T1000 (cell line): ENCODE measurements around the gene SNCA.
A peak's percentile ranks its signal among the peaks of the same experiment; 100 is the strongest.

Experiments
- DNase-seq: peaks from one replicate; lab custom pipeline; 2025; ENCODE audit warnings: mixed read lengths; lab: John Stamatoyannopoulos, UW

The SNCA gene

DNA sequence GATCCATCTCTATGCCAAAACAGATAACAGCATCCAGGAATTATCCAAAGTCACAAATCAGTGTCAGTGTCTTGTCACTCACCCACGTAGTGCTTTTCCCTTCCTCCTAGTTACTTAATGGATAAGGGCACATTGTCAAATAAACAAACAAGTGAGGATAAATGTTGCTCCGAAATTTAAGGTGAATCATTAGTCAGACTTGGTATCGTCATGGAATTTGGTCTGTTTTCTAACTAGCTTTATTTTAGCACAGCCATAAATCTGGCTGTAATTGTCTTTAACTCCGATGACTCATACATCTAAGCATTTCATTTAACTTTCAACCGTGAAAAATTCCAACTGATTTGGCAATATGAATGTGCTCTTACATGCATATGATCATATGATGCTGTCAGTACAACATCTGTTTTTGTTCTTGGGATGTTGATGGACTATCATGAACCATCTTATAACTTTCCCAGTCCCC is 83.3 kb downstream of the SNCA start:
- DNase-seq = peak; percentile 25

DNA sequence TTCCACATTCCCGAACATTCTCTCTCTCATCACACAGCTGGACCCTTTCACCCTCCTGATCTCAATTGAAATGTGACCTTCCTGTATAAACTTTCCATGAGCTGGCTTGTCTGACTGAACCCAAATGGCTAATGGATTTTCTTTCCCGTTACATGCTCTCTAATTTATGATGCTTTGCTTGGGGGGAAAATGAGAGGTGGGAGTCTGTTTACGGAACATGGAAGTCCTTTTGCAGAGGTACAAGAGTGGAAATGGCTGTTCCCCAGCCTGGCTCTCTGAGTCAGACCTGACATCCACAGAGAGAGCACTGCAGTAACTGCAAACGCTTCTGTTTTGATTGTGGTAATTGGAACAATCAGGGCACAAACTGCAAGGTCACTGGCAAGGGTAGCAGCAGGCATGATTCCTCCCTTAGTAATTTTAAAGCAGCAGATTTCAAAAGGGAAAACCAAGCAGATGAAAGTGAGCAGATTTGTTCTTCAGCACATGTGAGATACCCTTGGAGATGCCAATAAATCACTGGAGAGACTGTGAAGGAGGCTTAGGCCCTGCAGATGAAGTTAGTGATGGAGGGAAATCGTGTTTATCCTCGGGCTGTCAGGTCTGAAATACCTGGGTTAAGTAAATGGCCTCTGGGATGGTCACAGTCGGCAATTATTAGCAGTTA is 83.9 kb downstream of the SNCA start:
- DNase-seq = peak; percentile 25

DNA sequence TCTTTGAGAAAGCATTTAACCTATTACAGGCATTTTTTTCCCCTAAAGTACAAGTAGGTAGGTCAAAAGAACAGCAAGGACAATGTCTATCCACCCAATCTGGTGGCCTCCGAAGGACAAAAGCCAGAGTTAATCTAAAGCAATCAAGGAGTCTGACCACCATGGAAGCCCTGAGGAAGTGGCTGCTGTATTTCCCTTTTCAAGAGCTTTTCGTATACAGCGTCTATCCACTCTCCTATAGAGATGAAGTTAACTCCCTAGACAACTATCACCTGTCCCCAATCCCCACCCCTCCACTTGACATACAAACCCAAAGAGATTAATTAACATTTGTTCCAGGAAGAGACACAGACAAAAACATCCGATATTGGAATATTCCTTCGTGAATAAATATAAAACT is 85.5 kb downstream of the SNCA start:
- no peak for DNase-seq

DNA sequence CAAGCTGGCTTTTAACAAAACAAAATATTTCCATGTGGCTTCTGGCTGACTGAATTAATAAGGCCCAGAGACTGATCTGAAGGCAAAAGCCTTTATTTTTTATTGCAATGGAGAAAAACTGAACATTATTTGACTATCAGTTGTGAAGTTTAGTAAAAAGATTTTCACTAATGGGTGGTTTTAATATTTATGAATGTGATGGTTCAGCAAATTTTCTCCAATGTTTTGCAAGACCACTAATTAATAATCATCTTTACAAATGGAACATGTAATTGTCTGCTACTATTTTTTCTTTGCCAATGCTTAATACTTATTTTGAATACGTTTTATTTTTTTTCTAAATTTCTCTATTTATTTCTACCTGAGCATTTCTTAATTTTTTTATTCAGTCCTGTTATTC is 90.6 kb downstream of the SNCA start:
- no peak for DNase-seq

DNA sequence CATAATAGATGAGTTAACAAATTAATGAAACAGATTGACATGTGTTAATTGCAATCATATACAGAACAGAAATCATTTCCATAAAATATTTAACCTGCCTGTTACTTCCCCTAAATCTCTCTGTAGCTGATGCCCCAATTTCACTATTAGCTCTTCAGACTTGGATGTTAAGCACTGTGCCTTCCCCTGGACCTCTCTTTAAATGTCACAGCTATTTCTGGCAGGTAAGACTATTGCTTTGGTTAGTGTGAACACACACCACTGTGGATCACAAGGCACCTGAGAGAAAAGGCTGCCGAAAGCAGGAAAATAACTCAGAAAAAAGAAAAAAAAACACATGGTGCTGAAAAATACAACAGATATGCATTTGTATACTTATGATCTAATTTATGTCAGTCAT is 91.3 kb downstream of the SNCA start:
- DNase-seq = no peak

DNA sequence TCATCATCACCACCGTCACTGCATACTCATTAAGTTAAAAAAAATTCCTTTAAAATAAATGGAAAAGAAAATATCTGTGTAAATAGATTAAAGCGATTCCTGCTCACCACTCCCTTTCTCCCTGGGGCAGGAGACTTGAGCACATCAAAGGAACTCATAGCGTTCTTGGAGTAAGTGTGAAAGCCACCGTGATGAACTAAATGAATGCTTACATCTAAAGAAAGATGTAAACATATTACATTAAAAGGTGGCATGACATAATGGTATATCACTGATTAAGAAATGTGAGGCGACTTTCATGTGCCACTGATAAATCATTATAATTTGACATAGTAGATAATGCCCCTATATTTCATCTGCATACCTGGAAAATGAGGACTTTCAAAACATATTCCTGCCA is 92.0 kb downstream of the SNCA start:
- DNase-seq = no peak

DNA sequence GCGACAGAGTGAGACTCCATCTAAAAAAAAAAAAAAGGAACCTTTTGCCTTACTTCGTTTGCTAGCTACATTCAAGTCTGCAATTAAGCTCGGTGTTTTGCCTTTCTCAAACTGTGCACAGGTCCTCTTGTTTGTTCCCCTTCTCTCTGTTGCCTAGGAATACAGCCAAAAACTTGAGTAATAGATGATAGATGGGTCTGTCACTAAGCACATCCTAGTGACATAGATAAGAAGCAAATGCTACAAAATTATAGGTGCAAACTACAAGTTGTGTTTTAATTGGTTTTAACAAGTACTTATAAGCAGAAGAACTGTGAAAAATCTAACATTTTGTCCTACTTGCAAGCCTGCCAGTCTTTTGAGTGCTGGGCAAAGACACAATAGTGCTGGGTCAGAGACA is 95.2 kb downstream of the SNCA start:
- DNase-seq = no peak

DNA sequence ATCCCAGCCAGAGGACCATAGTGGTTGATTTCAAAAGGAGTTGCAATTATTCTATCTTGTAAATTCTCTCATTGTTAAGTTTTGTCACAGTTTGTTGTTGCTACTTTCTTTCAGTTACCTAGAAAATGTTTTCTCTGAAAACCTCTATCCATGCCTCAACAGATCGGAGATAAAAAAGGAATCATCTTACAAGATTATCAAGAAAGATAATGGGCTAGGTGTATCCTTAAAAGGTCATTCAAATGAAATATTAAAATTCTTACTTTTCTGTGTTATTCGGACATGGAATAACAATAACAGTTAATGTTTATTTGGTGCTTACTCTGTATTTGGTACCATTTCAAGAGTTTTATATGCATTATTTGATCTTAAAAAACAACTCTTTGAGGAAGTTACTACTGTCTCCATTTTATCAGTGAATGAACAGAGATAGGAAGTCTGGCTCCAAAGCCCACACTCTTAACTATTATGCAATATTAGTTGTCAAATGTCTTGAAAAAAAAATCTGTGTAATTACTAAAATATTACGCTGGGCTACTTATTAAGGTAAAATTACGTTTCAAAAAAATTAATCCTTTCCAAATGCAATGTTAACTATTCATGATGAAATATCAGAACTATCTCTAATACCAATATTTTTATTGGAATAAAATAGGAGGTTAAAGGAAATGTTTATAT is 97.5 kb downstream of the SNCA start:
- no peak for DNase-seq

DNA sequence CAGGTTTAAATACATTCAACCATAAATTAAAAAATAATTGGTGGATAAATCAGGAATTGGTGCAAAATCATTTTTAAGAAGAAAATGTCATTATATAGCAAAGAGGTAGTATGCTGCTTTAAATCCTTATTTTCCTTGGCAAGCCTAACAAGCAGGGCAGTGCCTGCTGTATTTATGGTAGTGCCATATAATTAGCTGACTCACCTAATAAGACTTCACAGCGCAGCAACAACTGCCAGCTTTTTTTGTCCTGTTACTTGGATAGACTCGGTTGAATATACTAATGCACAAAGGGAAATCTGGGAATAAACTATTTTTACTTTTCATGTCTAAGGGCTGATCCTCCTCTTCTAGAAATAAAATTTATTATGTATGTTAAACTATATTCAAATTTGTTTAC is 99.1 kb downstream of the SNCA start:
- no peak for DNase-seq

DNA sequence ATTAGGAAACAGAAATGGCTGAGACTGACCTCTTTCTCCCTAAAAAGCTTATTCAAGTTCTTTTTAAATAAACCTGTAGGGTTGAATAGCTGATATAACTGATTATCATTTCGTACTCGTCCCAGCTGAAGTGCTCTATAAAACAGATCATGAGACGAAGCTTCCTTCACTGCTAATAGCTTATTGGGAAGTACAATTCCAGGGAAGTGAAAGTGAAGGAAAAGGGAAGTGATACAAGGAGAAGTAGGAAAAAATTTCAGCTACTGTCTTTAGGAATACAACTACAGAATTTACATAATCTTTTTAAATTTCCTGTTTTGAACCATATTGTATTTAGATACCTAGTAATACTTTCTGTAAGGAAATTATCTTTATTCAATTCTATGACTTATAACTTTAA is 103.0 kb downstream of the SNCA start:
- DNase-seq = no peak

DNA sequence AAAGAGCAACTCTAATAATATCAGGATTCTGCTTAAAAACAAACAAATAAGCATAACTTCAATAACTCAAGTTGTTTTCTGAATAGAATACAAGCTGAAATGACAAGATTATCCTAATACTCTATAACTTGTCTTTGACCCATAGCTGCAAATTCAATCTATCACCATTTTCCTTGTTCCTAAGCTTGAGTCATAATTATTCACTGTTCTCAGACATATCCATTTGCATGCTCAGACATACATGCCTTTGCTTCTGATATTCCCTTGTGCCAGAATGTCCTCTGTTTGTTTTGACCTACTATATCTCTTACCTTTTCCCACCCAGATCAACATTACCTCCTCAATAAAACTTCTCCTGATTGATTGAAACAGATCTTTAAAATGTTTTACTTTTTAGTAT is 109.7 kb downstream of the SNCA start:
- no peak for DNase-seq

DNA sequence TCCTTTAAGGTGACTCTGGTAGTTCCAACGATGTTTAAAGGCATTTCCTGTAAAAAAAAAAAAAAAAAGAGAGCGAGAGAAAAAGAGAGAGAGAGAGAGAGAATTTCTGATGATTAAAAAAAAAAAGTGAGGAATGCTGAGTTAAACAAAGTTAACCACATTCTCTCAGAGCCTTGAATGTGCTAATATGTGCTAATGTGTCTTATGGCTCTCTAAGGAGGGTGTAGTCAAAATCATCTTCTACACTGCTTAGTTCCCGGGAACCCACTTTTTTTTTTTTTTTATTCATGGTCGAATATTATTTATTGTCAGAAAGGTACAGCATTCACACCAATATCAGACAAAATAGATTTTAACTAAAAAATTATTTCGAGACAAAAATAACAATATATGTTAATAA is 111.7 kb downstream of the SNCA start:
- DNase-seq = no peak

DNA sequence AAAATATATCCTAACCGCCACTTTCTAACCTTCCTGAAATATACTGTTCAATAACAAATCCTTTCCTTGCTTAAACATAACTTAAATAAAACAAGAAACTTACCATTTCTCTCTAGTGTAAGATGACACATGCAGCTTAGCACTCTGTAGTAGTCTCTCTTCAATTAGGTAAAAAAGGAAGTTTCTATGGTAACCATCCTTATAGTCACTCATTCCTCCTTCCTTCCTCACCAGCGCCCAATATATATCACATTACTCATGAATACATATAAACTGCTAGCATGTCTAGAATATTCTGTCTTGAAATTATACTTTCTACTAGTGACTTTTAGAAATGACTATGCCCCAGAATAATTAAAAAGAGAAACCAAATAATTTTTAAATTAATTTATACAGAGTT is 112.2 kb downstream of the SNCA start:
- no peak for DNase-seq

DNA sequence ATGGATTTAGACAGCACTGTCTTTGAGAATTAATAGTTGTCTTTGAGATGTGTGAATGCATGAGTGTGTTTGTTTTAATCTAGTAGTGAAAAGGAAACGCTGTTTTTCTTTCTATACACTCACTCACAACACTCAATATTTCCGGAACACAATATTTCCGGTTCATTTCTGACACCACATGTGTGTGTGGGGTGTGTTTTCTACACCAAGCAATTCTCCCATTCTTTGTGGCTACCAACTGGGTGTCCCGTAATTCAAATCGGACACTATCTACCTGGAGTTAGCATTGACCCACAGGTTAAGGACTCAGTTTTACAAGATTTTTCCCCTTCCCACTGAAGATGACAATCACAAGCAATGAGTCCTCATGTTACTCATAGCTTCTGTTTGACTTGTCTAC is 113.9 kb downstream of the SNCA start:
- no peak for DNase-seq

DNA sequence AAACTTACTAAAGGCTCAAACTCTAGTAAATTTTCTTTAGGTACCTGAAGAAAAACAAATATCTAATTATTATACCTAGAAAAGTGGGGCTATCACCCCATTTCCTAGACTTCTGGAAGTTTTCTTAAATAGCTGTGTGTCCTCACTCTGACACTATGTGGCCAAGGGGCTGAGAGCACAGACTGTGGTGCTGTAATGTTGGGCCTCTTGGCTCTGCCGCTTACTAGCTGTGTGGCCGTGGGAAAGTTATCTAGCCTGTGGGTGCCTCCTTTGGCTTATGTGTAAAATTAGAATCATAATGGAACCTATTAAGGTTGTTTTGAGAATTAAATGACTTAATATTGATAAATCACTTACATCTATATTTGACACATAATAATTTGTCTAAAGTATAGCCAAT is 114.4 kb downstream of the SNCA start:
- no peak for DNase-seq

DNA sequence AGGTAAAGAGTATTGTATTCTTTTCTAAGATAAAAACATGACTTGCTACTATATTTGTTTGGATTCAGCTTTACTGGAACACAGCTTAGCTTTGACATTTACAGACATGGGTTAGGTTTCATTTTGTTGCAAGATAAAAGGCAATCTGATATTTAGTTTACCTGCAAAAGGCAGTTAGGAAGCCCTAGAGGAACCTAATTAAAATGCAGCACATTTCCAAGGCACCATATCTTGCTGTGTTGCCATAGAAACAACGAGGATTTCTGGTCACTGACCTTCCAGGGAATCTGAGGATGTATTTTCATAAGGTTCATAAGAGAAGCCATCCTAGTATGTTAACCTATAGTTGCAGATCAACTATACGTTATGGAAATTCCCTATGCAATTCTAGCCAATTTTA is 116.0 kb downstream of the SNCA start:
- no peak for DNase-seq

DNA sequence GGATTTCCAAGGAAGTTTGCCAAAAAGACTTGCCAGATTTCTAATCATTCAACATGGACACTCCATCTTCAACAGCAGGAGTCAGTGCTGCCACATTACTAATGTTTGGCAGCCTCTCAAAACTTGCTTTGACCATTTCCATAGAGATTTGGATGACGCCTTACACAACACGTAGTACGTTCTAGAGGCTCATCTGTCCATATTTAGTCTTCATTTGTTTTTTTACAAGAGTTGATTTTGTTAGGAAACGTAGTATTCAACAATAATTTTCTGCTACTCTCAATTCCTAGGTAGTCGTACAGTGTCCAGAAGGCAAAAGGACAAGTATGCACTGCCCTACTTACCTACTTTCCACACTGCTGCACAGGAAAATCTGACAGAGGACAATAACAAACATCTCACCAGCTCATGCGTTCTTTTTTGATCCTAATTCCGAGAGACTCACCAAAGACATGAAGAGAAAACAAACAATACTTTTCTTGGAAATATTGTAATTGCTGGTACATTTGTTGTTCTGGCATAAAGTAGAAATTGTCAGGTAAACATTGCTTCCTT is 117.3 kb downstream of the SNCA start:
- no peak for DNase-seq

DNA sequence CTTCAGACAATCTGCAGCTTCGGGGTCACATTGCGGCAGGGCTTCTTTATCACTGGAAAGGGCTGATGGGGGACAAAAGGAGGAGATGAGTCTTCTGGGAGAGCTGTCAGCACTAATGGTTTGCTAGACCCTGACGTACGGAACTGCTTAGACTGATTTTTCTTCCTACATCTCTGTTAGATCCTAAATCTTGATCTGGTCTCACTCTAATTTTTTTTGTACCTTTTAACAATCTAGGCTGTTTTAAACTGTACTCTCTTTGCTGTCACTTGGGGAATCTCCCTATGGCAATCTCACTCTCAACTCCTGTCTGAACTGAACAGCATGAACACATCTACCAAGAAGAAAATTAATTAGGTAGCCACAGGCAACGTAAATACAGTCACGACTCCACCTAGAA is 120.1 kb downstream of the SNCA start:
- DNase-seq = no peak

DNA sequence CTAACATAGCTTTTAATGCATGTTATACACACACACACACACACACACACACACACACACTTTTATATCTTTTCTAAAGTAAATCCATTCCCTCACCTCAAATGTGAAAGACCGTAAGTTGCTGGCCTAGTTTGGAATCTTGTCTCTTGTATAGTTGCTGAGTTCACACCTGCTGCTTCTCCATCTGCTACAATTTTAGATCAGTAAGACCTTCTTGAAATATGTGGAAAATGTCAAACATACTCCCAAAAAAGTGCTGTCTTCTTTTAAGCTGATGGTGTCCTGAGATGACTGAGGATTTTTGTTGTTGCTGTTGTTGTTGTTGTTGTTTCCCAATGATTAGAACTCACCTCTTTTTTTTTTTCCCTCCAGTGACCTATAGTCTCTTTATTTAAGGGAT is 121.3 kb downstream of the SNCA start:
- no peak for DNase-seq

DNA sequence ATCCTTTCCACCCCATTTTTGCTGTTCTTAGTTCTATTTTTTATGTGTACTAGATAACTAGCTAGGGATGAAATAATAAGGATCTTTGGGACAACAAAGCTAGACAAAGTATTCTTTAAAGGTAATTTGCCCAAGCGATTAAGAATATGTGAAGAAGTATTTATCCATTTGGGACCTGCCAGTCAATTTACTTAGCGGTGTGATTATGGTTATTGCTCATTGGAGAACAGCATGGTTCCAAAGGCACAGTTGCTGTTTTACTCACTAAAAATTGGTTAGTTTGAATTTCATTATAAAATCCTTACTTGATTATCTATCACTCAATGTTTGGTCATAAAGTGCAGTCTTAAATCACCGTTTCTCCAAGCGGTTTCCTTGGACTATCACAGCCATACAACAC is 124.1 kb downstream of the SNCA start:
- DNase-seq = no peak

DNA sequence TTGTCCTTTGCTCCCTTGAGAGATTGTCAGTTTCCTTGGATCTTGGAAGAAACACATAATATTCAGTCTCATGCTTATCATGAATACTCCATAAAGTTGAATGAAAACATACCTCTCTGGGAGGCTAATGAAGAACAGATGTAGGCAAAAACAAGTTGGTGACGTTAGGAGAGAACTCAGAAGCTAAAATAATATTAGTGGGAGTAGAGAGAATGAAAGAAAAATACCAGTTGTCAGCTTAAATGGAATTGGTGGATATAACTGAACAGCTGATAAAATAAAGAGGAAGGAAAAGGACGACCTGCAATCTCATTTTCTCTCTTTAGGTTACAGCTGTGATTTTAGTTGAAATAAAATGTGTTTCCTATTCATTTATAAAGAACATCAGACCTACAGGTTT is 124.8 kb downstream of the SNCA start:
- no peak for DNase-seq

DNA sequence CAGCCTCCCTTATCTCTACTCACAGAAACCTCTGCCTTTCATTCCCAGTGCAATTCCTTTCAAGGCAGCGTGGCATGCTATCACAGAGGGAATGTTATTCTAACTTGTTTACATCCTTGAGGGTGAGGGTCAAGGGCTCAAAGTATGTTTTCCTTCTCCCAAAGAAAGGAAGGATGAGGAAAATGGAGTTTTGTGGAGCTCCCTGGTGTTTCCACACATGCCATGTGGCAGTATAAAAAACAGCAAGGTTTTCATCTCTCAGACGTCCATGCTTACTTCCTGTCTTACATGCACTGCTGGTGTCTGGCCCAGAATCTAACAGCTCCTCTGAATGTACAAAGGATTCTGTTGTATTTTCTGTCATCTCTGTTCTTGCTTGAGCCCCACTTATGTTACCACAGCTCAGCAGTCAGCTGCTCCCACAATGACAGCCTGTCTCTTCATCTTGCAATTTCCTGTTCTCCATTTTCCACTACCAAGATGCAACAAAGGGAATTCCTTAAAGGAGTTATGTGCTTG is 128.0 kb downstream of the SNCA start:
- no peak for DNase-seq

DNA sequence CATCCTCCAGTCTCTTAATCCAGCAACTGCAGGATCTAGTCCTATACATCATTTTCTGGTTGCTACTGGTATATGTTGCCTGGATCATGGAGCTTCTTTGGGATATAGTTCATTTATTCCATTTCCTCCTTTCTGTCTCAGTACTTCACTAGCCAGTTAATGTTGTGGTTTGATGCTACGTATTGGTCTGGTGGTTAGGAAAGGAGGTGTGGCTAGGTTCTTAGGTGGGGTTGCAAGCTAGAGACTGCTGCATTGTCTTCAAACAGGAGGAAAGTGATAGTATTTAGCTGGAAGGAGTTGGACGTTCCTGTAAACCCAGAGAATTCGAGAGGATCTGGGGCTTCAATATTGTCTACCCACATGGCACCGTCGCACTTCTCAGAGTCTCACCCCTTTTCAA is 129.5 kb downstream of the SNCA start:
- no peak for DNase-seq
